ENCODE data around the gene SLC35A4.
"Not testable (repeated sequence)": the region's sequence is repeated elsewhere in the genome, so short reads cannot be mapped to it uniquely, and the experiment has no call there.

DNA sequence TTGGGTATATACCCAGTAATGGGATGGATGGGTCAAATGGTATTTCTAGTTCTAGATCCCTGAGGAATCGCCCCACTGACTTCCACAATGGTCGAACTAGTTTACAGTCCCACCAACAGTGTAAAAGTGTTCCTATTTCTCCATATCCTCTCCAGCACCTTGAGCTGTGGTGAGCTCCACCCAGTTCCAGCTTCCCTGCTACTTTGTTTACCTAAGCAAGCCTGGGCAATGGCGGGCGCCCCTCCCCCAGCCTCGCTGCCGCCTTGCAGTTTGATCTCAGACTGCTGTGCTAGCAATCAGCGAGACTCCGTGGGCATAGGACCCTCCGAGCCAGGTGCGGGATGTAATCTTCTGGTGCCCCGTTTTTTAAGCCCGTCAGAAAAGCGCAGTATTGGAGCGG is 28.4 kb downstream of the SLC35A4 start:
- TF ChIP-seq POLR2A, POLR2AphosphoS5, EP300 (IDR thresholded peaks at IDR 0.05): not testable (repeated sequence)
- TF ChIP-seq, protein P1, sequence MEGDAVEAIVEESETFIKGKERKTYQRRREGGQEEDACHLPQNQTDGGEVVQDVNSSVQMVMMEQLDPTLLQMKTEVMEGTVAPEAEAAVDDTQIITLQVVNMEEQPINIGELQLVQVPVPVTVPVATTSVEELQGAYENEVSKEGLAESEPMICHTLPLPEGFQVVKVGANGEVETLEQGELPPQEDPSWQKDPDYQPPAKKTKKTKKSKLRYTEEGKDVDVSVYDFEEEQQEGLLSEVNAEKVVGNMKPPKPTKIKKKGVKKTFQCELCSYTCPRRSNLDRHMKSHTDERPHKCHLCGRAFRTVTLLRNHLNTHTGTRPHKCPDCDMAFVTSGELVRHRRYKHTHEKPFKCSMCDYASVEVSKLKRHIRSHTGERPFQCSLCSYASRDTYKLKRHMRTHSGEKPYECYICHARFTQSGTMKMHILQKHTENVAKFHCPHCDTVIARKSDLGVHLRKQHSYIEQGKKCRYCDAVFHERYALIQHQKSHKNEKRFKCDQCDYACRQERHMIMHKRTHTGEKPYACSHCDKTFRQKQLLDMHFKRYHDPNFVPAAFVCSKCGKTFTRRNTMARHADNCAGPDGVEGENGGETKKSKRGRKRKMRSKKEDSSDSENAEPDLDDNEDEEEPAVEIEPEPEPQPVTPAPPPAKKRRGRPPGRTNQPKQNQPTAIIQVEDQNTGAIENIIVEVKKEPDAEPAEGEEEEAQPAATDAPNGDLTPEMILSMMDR (IDR thresholded peaks at IDR 0.05): not testable (repeated sequence)
